GM12874 (cell line): ENCODE measurements around the gene ASPG.
A peak's percentile ranks its signal among the peaks of the same experiment; 100 is the strongest.

Experiments
- TF ChIP-seq, protein P1 (sequence below): IDR thresholded peaks from 2 replicates; pipeline ENCODE4 v1.5.1; 2011; ENCODE audit warnings: low read depth, mild to moderate bottlenecking, control low read depth, low read length, moderate library complexity; ENCODE audit not compliant: insufficient read depth

Gene ASPG

DNA sequence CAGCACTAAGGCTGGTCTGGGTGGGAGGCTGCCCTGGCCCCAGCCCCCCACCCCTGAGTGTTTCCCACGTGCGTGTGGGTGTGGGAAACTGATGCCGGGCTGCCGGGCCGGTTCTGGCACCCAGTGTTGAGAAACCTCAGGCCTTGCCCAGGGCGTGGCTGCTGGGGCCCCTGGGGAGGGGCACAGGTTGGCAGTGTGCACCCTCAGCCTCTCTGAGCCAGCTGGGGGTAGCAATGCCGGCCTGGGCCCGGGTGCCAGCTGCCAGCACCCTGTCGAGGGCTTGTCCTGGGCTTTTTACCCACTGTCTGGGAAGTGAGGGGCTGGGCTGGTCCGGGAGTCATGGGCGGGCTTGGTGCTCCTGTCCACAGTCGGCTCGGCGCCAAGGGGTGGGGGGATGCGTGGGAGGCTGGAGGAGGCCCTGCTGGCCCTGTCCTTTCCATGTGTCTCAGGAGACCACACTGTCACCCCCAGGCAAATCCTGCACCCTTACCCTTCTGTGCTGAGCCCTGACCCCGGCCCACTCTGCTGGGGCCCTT lies 15.7 kb downstream of the ASPG start:
- TF ChIP-seq, protein P1, sequence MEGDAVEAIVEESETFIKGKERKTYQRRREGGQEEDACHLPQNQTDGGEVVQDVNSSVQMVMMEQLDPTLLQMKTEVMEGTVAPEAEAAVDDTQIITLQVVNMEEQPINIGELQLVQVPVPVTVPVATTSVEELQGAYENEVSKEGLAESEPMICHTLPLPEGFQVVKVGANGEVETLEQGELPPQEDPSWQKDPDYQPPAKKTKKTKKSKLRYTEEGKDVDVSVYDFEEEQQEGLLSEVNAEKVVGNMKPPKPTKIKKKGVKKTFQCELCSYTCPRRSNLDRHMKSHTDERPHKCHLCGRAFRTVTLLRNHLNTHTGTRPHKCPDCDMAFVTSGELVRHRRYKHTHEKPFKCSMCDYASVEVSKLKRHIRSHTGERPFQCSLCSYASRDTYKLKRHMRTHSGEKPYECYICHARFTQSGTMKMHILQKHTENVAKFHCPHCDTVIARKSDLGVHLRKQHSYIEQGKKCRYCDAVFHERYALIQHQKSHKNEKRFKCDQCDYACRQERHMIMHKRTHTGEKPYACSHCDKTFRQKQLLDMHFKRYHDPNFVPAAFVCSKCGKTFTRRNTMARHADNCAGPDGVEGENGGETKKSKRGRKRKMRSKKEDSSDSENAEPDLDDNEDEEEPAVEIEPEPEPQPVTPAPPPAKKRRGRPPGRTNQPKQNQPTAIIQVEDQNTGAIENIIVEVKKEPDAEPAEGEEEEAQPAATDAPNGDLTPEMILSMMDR: no peak

DNA sequence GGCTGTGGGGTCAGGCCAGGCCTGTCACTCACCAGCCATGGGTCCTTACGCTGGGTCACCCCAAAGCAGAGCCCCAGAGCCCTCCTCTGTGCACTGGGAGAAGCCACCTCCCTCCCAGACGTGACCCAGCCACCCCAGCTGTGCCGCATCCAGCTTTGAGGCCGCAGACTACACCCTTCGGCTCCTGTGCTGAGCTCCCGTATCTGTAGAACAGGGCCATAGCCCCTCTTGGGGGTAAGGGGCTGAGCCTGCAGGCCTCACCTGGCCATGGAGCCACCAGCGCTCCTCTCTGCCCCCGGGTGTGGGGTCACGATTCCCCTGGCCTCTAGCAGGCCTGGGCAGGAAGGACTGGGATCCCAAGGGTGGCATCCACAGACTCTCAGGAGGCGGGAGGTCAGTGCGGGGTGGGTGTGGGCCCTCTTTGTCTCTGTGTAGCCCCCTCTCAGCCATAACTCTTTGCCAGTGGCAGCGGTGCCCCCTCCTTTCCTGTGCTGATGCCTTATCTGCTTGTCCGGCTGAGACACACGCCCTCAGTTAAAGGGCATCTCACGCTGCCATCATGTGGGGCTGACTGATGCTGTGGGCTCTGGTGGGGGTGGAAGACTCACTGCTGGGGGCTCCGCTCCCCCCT lies 16.3 kb downstream of the ASPG start:
- TF ChIP-seq, protein P1: no peak

DNA sequence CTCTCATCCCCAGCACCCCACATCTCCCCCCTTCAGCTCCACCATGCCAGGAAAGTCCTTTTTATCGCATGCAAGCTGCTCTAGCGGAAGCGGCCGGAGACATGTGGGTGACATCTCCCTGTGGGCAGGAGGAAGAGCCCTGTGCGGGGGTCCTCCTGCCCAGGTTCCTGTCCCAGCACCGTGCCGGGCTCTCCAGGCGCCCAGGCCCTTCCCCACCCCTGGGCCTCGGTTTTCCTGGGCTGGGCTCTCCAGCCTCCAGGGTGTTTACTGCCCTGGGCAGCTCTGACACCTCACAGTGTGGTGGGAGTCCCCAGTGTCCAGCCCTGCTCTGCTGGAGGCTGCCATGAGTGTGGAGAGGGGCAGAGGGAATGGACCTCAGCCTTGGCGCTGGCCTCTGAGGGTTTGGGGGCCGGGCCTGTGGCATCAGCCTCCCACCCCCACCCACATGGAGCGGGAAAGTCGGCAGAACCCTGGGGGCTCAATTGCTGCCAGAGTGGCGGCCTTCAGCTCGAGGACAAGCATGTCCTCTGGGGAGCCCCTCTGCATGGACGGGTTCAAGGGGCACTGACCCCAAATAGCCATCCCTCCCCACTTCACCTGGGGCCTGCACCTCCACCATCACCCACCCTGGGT lies 16.9 kb downstream of the ASPG start:
- TF ChIP-seq, protein P1: no peak

DNA sequence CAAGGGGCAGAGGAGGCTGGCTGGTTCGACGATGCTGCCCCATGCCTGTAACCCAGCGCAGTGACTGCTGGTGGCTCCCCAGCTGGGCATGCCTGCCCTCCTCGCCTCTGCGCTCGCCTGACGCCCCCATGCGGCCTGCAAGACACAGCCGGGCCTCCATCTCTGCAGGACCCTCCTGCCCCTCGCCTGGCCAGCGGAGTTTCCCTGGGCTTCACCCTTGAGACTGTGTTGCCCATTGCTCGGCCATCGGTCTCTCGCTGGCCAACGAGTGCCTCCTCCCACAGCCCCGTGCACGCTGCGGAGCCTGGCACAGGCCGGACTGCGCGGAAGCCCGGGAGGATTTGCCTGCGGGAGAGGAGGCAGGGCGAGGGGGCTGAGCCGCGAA lies 17.6 kb downstream of the ASPG start:
- TF ChIP-seq, protein P1: 0 out of 2 replicates have a peak, but pooled peaks have one; percentile 2

DNA sequence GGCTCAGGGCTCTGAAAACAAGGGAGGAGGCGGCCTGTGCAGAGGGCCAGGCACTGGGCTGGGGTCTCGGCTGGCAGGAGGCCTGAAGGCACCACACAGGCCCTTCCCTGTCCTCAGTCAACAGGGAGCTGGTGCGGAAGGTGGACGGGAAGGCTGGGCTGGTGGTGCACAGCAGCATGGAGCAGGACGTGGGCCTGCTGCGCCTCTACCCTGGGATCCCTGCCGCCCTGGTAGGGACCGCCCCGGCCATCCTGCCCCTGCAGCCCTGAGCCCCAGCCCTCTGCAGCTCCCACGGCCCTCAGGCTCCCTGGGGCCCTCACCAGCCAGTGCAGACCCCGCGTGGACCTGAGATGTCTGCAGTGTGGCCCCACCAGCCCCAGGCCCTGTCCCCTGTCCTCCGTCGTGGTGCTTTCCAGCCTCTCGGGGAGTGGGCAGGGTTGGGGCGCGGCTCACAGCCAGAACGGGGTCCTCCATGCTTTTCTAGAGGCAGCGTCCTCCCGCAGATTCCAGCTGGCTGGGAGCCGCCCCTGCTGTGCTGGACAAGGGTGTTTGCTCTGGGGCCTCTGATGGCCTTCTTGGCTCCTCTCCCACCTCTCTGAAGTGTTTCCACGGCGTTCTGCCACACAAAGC lies 18.1 kb downstream of the ASPG start:
- TF ChIP-seq, protein P1: no peak

DNA sequence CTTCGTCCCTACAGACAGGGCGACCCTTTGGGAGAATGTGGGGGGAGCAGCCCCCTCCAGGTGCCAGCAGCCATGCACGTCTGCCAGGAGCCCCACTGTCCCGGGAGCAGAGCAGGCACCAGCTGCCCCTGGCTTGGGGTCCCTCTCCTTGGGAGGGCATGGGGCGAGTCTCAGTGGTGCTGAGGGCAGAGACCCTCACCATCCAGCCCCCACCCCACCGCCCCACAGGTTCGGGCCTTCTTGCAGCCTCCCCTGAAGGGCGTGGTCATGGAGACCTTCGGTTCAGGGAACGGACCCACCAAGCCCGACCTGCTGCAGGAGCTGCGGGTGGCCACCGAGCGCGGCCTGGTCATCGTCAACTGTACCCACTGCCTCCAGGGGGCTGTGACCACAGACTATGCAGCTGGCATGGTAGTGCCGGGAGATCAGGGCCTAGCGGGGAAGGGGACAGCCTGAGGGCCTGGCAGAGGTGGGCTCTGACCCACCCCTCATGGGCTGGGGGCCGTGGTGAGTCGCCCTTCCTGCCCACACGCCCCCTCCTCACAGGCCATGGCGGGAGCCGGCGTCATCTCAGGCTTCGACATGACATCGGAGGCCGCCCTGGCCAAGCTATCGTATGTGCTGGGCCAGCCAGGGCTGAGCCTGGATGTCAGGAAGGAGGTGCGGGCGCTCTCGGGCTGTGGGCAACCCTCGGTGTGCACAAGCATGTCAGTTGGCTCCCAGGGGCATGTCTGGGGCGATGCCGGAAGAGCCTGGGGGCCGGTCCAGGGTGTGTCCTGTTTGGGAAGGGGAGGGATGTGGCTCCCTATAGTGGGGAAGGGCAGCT lies 18.8 kb downstream of the ASPG start:
- TF ChIP-seq, protein P1: no peak

DNA sequence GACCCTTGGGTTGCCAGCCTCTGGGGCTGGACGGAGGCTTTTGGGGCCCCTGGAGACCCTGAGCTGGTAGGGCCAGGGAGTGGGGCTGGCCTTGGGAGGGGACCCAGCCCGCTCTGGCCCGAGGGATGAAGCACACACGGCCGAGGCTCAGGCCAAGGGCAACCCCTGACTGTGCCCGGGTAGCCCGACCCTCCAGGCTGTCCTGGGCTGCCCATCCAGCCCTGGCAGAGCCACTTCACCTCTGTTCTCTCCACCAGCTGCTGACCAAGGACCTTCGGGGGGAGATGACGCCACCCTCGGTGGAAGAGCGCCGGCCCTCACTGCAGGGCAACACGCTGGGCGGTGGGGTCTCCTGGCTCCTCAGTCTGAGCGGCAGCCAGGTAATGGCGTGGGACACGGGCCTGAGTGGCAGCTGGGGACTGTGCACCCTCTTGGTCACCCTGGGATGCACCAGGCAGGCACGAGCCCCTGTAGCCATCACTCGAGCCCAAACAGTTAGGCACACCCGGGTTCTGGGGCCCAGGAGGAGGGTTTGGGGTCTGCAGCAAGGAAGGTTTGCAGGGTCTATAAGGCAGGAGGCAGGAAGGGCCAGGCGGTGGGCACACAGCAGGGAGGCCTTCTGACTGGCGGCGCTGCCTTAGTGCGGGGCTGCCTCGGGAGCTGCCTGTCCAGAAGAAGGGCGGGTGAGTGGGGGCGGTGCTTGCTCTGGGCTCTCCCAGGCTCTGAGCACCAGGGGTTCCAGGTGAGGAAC lies 19.7 kb downstream of the ASPG start:
- TF ChIP-seq, protein P1: no peak
